Stimulated activated memory B cell treated with anti-CD40 and anti-IgM and Interleukin-4, amounts not matched to agents 10 μg/mL and 1 μg/mL and 100 μg/mL, for 72 hours (primary cell): Measurements from ENCODE around the gene ABCC3.
A peak's percentile ranks its signal among the peaks of the same experiment; 100 is the strongest.

Experiments used
- ATAC-seq: fragments of 150-1000 bp; cut with Tn5 transposase; 2 replicates; pipeline ENCODE4 v1.10.0; 2021
- H3K27ac Mint-ChIP-seq: one replicate; pipeline ENCODE4 v1.8.0; 2022; ENCODE audit warnings: mild to moderate bottlenecking, mixed read lengths
- H3K27me3 Mint-ChIP-seq: one replicate; pipeline ENCODE4 v1.8.0; 2022; ENCODE audit warnings: mixed read lengths
- H3K36me3 Mint-ChIP-seq: one replicate; pipeline ENCODE4 v1.8.0; 2022; ENCODE audit warnings: mixed read lengths
- H3K4me1 Mint-ChIP-seq: one replicate; pipeline ENCODE4 v1.8.0; 2022; ENCODE audit warnings: mixed read lengths
- H3K4me3 Mint-ChIP-seq: one replicate; pipeline ENCODE4 v1.8.0; 2022; ENCODE audit warnings: mild to moderate bottlenecking, moderate library complexity, mixed read lengths
- H3K9me3 Mint-ChIP-seq: one replicate; pipeline ENCODE4 v1.8.0; 2022; ENCODE audit warnings: mixed read lengths

The ABCC3 gene

DNA sequence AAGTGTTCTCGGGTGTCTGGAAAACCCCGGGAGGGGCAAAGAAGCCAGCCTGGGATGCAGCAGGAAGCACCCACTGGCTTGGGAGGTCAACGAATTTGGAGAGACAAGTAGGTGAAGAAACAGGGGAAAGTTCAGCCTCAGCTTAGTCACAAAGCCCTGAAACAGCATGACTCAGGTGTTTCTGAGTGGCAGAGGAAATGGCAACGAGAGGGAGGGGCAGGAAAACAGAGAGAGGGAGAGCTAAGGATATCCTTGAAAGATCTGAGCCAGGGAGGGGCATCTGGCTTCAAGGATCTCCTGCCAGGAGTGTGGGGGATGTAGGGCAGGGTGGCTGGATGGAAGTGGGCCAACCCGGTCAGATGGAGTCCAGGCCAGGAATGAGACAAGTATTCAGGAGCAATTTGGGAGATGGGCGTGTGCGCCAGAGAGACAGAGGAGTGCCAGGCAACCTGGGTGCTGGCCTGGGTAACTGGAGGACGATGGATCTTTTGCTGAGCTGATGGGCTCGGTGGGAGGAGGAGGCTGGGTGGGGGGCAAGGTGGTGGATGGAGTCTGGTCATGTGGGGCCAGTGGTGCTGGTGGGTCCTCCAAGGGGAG is 27.2 kb downstream of the ABCC3 start:
- H3K27me3 Mint-ChIP-seq = peaks cover 53% of the 10 kb centered on the region
- H3K36me3 Mint-ChIP-seq = no peaks in the 10 kb centered on the region
- ATAC-seq = no peak
- H3K4me3 Mint-ChIP-seq = no peak overlapping the region
- H3K27ac Mint-ChIP-seq = peak overlapping the region; percentile 48
- no peaks in the 10 kb centered on the region for H3K9me3 Mint-ChIP-seq
- H3K4me1 Mint-ChIP-seq = peaks cover 10% of the 10 kb centered on the region

DNA sequence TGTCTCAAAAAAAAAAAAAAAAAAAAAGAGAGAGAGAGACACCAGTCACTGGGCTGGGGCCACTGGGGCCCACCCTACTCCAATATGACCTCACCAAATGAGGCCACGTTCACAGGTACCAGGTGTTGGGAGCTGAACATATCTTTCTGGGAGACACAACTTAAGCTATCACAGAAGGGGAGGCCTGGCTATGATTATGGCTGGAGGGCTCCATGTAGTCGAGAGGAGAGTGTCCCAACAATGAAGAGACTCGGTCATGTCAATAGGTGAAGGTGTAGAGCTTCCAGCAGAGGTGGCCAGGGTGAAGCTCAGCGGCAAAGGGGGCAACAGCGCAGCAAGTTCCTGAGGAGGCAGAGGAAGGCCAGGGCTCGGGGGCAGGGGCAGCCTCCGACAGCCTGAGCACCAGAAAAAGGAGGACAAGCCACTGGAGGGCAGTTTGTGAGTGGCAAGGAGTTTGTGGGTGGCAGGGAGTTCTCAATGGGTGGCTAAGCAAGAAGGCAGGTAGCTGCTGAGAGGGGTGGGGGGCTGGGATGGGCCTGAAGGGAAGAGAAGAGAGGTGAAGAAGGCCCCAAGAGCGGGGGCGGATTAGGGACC is 28.0 kb downstream of the ABCC3 start:
- Mint-ChIP-seq H3K4me3 (no peak overlapping the region), H3K36me3 (no peaks in the 10 kb centered on the region), H3K27me3 (peaks cover 49% of the 10 kb centered on the region), H3K9me3 (no peaks in the 10 kb centered on the region), H3K4me1 (peaks cover 10% of the 10 kb centered on the region), H3K27ac (peak overlapping the region; percentile 18)
- ATAC-seq = no peak

DNA sequence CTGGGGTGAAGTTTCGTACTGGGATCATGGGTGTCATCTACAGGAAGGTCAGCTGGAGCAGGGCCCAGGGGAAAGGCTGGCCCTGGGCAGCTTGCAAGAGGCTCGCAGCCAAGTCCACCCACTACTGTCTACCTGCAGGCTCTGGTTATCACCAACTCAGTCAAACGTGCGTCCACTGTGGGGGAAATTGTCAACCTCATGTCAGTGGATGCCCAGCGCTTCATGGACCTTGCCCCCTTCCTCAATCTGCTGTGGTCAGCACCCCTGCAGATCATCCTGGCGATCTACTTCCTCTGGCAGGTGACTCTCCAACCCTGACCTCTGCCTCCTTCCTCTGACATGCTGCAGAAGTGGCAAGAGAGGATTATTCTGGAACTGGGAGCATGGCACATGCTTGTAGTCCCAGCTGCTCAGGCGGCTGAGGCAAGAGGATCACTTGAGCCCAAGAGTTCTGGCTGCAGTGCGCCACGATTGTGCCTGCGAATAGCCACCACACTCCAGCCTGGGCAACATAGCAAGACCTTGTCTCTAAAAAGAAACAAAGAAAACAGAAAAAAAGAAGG is 29.2 kb downstream of the ABCC3 start:
- Mint-ChIP-seq H3K4me3 (no peak overlapping the region), H3K36me3 (no peaks in the 10 kb centered on the region), H3K4me1 (peaks cover 10% of the 10 kb centered on the region), H3K9me3 (no peaks in the 10 kb centered on the region), H3K27ac (no peak overlapping the region), H3K27me3 (peaks cover 37% of the 10 kb centered on the region)
- ATAC-seq = no peak

DNA sequence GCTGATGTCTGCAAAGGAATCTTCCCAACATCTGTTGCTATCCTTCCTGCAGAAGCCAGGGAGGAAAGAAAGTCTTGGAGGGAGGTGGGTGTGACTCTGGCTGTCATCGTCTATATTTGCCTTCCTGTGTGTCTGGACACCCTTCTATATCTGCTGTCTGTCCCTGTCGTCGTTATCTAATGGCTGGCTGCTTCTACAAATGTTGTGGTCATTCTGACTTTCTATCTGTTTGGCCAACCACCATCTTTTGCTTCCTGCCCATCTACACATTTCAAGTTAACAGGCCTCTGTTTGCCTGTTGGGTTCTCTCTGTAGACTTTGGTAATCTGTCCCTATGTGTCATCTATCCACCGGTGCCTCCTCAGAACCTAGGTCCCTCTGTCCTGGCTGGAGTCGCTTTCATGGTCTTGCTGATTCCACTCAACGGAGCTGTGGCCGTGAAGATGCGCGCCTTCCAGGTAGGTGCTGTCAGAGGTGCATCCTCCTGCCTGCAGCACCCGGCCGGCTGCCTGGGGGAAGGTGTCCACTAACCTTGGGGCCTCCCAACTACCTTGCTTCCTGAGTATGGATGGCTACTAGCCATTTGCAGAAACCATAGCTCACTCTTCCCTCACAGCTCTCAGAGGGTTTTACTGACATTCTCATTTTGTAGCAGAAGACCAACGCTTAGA is 30.2 kb downstream of the ABCC3 start:
- no peak for ATAC-seq
- H3K36me3 Mint-ChIP-seq = no peaks in the 10 kb centered on the region

DNA sequence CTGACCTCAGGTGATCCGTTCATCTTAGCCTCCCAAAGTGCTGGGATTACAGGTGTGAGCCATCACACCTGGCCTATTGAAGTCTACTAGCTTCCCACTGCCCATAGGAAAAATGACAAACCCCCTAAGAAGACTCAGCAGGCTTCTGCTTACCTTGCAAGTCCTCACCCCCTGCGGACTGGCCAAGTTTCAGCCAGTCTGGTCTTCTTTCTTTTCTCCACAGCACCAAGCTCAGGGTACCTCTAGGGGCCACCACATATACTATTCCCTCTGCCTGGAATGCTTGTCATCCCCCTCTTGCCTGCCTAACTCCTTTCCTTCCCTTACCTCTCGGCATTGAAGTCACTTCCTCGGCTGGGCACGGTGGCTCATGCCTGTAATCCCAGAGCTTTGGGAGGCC is 31.2 kb downstream of the ABCC3 start:
- H3K4me1 Mint-ChIP-seq = peaks cover 10% of the 10 kb centered on the region
- ATAC-seq = no peak
- no peaks in the 10 kb centered on the region for H3K36me3 Mint-ChIP-seq
- H3K27me3 Mint-ChIP-seq = peaks cover 28% of the 10 kb centered on the region
- no peak overlapping the region for H3K27ac Mint-ChIP-seq
- H3K9me3 Mint-ChIP-seq = no peaks in the 10 kb centered on the region
- no peak overlapping the region for H3K4me3 Mint-ChIP-seq

More for the DNA sequence above, 30.2 kb downstream of the ABCC3 start:
- no peak overlapping the region for H3K4me3 Mint-ChIP-seq
- H3K27ac Mint-ChIP-seq = no peak overlapping the region
- no peaks in the 10 kb centered on the region for H3K9me3 Mint-ChIP-seq
- H3K27me3 Mint-ChIP-seq = peaks cover 35% of the 10 kb centered on the region
- peaks cover 10% of the 10 kb centered on the region for H3K4me1 Mint-ChIP-seq

DNA sequence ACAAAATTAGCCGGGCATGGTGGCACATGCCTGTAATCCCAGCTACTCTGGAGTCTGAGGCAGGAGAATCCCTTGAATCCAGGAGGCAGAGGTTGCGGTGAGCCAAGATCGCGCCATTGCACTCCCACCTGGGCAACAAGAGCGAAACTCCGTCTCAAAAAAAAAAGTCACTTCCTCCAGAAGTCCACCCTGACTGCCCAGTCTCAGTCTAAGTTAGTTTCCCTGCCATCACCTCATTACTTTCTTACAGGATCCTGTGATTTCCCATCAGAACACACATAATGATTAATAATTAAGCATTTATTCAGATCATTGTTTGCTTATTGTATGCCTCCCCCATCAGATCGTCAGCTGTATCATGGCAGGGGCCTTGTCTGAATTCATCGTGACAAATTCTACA is 31.6 kb downstream of the ABCC3 start:
- Mint-ChIP-seq H3K4me1 (peaks cover 9% of the 10 kb centered on the region), H3K36me3 (no peaks in the 10 kb centered on the region), H3K4me3 (no peak overlapping the region), H3K27ac (no peak overlapping the region), H3K27me3 (peaks cover 23% of the 10 kb centered on the region), H3K9me3 (no peaks in the 10 kb centered on the region)
- ATAC-seq = no peak

DNA sequence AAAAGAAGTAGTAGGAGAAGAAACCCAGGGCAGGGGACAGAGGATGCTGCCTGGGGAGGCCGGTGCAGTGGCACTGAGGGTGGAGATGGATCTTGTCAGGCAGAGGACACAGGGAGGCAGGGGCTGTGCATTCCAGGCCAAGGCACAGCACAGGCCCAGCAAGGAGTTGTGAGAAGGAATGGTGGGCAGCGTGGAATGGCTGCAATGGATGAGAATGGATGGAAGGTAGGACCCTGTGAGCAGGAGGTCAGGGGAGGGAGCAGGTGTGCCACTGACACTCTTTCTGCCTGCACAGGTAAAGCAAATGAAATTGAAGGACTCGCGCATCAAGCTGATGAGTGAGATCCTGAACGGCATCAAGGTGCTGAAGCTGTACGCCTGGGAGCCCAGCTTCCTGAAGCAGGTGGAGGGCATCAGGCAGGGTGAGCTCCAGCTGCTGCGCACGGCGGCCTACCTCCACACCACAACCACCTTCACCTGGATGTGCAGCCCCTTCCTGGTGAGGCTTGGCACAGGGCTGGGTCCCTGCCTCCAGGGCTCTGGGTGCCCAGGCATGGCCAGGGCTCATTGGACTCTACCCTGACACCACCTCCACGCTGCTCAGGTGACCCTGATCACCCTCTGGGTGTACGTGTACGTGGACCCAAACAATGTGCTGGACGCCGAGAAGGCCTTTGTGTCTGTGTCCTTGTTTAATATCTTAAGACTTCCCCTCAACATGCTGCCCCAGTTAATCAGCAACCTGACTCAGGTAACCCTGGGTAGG is 32.8 kb downstream of the ABCC3 start:
- Mint-ChIP-seq H3K4me3 (no peak overlapping the region), H3K9me3 (no peaks in the 10 kb centered on the region), H3K27ac (no peak overlapping the region), H3K36me3 (no peaks in the 10 kb centered on the region), H3K27me3 (peaks cover 11% of the 10 kb centered on the region), H3K4me1 (no peaks in the 10 kb centered on the region)
- ATAC-seq = no peak

DNA sequence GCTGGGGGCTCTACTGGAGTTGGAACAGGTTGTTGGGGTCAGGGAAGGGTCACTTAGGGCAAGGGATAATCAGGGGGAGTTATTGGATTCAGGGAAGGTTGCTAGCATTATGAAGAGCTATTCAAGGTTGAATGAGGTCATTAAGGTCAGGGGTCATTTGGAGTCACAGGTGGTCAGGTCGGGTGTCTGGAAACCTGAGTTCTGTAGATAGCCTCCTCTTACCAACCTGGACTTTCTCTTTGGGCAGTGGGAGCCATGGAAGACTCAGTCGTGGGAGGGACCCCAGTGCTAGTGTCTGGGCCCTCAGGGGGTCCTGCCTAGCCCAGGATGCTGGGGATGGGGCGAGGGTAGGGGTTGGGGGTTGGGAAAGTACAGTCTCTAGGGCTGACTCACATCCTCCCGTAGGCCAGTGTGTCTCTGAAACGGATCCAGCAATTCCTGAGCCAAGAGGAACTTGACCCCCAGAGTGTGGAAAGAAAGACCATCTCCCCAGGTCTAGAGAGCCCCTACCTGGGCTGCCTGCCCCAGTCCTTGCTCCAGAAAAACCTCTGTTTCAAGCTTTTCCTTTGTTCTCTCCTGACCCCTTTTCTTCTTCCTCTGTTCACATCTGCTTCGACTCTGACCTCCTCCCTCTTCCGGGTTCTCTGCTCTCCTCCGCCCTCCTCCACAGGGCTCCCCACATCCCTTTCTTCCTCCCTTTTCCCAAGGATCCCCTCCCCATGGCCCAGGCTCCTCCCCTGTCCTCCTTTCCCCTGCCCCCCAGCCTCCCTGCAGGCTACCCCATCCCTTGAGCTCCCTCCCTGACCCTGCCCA is 33.5 kb downstream of the ABCC3 start:
- Mint-ChIP-seq H3K27me3 (peaks cover 4% of the 10 kb centered on the region), H3K4me1 (no peaks in the 10 kb centered on the region), H3K4me3 (no peak overlapping the region), H3K9me3 (no peaks in the 10 kb centered on the region), H3K36me3 (no peaks in the 10 kb centered on the region), H3K27ac (no peak overlapping the region)
- ATAC-seq = no peak

DNA sequence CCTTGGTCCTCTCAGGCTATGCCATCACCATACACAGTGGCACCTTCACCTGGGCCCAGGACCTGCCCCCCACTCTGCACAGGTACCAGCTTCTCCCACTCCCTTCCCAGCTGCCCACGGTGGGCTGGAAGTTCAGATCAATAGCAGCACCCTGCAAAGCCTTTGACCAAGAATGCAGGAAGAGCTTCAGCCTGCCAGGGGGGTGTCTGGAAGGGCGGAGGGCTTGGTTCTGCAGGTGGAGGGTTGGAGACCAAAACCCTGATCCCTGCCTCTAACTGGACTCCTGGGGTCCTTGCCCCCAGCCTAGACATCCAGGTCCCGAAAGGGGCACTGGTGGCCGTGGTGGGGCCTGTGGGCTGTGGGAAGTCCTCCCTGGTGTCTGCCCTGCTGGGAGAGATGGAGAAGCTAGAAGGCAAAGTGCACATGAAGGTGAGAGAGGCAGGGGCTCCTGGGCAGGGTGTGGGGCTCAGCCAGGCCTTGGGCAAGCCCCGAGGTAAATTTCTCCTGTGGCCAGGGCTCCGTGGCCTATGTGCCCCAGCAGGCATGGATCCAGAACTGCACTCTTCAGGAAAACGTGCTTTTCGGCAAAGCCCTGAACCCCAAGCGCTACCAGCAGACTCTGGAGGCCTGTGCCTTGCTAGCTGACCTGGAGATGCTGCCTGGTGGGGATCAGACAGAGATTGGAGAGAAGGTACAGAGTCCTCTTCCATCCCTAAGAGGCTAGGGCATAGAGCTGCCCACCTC is 34.3 kb downstream of the ABCC3 start:
- Mint-ChIP-seq H3K27ac (no peak overlapping the region), H3K4me1 (no peaks in the 10 kb centered on the region), H3K36me3 (no peaks in the 10 kb centered on the region), H3K27me3 (no peaks in the 10 kb centered on the region), H3K4me3 (no peak overlapping the region), H3K9me3 (no peaks in the 10 kb centered on the region)
- ATAC-seq = no peak

DNA sequence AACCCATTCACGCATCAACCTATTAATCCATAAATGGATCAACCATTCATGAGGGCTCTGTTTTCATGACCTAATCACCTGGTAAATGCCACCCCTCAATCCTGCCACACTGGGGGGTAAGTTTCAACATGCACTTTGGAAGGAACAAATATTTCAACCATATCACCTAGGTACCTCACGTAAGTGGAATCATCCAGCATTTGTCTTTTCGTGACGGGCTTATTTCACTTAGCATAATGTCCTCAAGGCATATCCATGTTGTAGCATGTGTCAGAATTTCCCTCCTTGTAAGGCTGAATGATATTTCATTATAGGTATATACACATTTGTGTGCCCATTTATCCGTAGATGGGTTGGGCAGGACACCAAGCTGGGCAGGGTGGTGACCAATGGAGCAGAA is 37.4 kb downstream of the ABCC3 start:
- ATAC-seq = no peak
- peaks cover 12% of the 10 kb centered on the region for H3K27me3 Mint-ChIP-seq
- no peaks in the 10 kb centered on the region for H3K4me1 Mint-ChIP-seq
- no peaks in the 10 kb centered on the region for H3K36me3 Mint-ChIP-seq
- H3K9me3 Mint-ChIP-seq = no peaks in the 10 kb centered on the region
- no peak overlapping the region for H3K27ac Mint-ChIP-seq
- no peak overlapping the region for H3K4me3 Mint-ChIP-seq

DNA sequence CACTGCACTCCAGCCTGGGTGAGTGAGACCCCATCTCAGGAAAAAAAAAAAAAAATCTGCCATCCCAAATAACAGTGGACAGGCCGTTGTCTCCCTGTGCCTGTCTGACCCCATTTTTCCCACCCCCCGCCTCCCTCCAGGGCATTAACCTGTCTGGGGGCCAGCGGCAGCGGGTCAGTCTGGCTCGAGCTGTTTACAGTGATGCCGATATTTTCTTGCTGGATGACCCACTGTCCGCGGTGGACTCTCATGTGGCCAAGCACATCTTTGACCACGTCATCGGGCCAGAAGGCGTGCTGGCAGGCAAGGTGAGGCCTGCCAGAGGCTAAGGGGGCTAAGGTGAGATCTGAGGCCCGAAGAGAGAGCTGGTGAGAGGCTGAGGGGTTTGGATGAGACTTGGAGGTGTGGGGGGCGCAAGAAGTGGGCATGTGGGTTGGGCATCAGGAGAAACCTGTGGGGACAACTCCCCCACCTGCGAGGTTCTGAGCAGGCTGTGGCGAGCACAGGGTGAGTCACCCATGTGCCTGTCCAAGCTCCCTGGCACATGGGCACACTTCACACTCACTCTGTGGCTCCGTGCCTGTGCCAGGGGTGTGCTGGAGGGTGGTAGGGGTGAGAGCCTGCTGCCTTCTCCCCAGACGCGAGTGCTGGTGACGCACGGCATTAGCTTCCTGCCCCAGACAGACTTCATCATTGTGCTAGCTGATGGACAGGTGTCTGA is 38.3 kb downstream of the ABCC3 start:
- ATAC-seq = no peak
- Mint-ChIP-seq H3K27me3 (peaks cover 21% of the 10 kb centered on the region), H3K36me3 (no peaks in the 10 kb centered on the region), H3K27ac (no peak overlapping the region), H3K9me3 (no peaks in the 10 kb centered on the region), H3K4me1 (no peaks in the 10 kb centered on the region), H3K4me3 (no peak overlapping the region)

DNA sequence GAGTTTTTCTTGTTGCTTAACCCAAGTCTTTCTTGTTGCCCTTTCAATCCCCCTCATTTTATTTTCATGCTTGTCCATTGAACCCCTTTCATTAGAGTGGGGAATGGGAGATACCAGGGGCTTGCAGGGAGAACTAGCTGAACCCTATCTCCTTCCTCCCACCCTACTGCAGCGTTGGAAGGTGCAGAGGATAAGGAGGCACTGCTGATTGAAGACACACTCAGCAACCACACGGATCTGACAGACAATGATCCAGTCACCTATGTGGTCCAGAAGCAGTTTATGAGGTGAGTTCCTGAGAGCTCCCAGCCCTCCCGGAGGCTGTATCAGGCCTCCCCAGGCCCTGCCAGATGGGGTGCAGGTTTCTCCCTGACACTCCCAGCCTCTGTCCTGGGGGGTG is 40.5 kb downstream of the ABCC3 start:
- Mint-ChIP-seq H3K4me3 (no peak overlapping the region), H3K9me3 (no peaks in the 10 kb centered on the region)

DNA sequence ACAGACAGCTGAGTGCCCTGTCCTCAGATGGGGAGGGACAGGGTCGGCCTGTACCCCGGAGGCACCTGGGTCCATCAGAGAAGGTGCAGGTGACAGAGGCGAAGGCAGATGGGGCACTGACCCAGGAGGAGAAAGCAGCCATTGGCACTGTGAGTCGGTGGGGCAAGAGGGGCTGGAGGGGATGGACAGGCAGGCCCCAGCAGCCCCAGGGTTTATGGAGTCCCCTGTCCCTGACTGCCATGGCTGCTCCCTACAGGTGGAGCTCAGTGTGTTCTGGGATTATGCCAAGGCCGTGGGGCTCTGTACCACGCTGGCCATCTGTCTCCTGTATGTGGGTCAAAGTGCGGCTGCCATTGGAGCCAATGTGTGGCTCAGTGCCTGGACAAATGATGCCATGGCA is 40.9 kb downstream of the ABCC3 start:
- Mint-ChIP-seq H3K4me3 (no peak overlapping the region), H3K4me1 (no peaks in the 10 kb centered on the region), H3K27ac (no peak overlapping the region), H3K36me3 (no peaks in the 10 kb centered on the region), H3K9me3 (no peaks in the 10 kb centered on the region), H3K27me3 (peaks cover 37% of the 10 kb centered on the region)
- ATAC-seq = no peak

More for the DNA sequence above, 40.5 kb downstream of the ABCC3 start:
- H3K27me3 Mint-ChIP-seq = peaks cover 33% of the 10 kb centered on the region
- no peak for ATAC-seq
- H3K27ac Mint-ChIP-seq = no peak overlapping the region
- no peaks in the 10 kb centered on the region for H3K4me1 Mint-ChIP-seq
- H3K36me3 Mint-ChIP-seq = no peaks in the 10 kb centered on the region
